DMS153 treated with DMSO at 0.1 percent for 48 hours (cell line): Measurements from ENCODE around the gene BIRC6.
"Not testable (repeated sequence)": the region's sequence is repeated elsewhere in the genome, so short reads cannot be mapped to it uniquely, and the experiment has no call there.

Source experiments
- DNase-seq: peaks from one replicate; lab custom pipeline; 2025; ENCODE audit not compliant: unreplicated experiment; lab: John Stamatoyannopoulos, UW

BIRC6 gene, protein sequence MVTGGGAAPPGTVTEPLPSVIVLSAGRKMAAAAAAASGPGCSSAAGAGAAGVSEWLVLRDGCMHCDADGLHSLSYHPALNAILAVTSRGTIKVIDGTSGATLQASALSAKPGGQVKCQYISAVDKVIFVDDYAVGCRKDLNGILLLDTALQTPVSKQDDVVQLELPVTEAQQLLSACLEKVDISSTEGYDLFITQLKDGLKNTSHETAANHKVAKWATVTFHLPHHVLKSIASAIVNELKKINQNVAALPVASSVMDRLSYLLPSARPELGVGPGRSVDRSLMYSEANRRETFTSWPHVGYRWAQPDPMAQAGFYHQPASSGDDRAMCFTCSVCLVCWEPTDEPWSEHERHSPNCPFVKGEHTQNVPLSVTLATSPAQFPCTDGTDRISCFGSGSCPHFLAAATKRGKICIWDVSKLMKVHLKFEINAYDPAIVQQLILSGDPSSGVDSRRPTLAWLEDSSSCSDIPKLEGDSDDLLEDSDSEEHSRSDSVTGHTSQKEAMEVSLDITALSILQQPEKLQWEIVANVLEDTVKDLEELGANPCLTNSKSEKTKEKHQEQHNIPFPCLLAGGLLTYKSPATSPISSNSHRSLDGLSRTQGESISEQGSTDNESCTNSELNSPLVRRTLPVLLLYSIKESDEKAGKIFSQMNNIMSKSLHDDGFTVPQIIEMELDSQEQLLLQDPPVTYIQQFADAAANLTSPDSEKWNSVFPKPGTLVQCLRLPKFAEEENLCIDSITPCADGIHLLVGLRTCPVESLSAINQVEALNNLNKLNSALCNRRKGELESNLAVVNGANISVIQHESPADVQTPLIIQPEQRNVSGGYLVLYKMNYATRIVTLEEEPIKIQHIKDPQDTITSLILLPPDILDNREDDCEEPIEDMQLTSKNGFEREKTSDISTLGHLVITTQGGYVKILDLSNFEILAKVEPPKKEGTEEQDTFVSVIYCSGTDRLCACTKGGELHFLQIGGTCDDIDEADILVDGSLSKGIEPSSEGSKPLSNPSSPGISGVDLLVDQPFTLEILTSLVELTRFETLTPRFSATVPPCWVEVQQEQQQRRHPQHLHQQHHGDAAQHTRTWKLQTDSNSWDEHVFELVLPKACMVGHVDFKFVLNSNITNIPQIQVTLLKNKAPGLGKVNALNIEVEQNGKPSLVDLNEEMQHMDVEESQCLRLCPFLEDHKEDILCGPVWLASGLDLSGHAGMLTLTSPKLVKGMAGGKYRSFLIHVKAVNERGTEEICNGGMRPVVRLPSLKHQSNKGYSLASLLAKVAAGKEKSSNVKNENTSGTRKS (N-terminal part only)

DNA sequence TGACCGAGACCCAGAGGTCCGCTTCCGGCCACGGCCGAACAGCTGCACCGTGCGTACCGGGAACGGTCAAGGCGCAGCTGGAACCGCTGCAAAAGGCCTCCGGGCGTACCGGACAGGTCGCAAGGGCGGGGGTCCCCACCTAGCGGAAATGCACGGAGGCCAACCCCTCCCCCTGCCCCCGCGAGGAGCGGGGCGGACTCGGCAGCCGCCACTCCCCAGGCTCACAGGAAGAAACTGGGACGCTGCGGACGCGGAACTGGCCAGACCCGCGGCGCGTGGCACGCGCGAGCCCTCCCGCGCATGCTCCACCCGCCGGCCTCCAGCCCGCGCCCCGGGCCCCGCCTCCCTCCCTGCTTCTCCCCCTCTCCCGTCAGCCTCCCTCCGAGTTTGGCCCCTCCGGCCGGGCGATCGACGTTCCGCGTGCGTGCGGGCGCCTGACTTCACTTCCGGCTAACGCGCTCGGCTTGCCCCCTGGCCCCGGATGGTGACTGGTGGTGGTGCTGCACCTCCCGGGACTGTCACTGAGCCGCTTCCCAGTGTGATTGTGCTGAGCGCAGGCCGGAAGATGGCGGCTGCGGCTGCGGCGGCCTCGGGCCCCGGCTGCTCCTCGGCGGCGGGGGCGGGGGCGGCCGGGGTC is at the start of gene BIRC6:
BIRC6 (plus strand) TSS at position 343 of the 637 bp plus-strand sequence; CDS start at position 482, 139 bp downstream.
- peak; percentile 88 for DNase-seq

- no peak for DNase-seq
Observed at GRCh38 chr2:32310577-32310976, 46.2 kb upstream of the BIRC6 start.

- DNase-seq = no peak
Observed at GRCh38 chr2:32314886-32315285, 41.9 kb upstream of the BIRC6 start.

DNA sequence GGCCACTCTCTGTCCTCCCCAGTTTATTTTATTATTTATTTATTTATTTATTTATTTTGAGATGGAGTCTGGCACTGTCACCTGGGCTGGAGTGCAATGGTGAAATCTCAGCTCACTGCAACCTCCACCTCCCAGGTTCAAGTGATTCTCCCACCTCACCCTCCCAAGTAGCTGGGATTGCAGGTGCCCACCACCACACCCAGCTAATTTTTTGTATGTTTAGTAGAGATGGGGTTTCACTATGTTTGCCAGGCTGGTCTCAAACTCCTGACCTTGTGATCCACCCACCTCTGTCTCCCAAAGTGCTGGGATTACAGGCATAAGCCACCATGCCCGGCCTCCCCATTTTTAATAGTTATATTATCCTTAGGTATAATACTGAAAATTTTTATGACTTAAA is 28.1 kb upstream of the BIRC6 start:
- DNase-seq = not testable (repeated sequence)

GRCh38 chr2:32329180-32329980 is 27.4 kb upstream of the BIRC6 start:
- not testable (repeated sequence) for DNase-seq

- DNase-seq = no peak
Observed at GRCh38 chr2:32330136-32330535, 26.7 kb upstream of the BIRC6 start.

GRCh38 chr2:32342801-32343200 is 14.0 kb upstream of the BIRC6 start:
- DNase-seq = no peak

DNA sequence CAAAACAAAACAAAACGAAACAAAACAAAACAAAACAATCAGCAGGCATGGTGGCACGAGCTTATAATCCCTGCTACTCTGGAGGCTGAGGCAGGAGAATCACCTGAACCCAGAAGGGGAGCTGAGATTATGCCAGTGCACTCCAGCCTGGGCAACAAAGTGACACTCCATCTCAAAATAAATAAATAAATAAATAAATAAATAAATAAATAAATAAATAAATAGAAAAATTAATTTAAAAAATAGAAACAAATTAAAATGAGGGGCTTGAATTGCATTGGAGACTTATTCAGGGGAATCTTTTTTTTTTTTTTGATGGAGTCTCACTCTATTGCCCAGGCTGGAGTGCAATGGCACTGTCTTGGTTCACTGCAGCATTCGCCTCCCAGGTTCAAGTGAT is 6.0 kb upstream of the BIRC6 start:
- not testable (repeated sequence) for DNase-seq

DNA sequence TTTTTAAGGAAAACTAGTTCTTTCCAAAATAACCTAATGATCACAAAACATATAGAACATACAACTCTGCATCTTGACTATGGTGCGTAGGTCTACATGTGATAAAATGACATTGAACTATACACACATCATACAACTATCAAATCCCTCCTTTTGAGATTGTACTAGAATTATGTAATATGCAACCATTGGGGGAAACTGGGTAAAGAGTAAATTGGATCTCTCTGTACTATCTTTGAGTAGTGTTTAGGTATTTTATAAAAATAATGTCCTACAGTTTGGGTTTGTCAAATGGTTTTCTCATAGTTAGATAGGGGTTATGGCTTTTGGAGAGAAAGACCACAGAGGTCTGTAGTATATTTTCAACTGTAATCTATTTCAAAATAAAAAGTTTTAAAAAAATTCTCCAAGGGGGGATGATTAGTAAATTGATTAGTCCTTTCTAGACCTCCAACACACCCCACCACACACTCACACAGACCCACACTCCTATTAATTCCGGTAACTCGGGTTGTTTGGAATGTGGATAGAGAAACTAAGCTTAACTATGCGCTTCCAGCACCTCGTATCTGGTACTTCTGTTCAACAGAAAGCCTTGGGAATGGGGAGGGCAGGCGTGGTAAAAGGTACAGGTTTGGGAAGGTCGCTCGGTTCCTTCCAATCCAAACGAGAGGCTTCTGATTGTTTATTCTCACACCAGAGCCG is 695 bp upstream of the BIRC6 start:
- peak; percentile 60 for DNase-seq

DNA sequence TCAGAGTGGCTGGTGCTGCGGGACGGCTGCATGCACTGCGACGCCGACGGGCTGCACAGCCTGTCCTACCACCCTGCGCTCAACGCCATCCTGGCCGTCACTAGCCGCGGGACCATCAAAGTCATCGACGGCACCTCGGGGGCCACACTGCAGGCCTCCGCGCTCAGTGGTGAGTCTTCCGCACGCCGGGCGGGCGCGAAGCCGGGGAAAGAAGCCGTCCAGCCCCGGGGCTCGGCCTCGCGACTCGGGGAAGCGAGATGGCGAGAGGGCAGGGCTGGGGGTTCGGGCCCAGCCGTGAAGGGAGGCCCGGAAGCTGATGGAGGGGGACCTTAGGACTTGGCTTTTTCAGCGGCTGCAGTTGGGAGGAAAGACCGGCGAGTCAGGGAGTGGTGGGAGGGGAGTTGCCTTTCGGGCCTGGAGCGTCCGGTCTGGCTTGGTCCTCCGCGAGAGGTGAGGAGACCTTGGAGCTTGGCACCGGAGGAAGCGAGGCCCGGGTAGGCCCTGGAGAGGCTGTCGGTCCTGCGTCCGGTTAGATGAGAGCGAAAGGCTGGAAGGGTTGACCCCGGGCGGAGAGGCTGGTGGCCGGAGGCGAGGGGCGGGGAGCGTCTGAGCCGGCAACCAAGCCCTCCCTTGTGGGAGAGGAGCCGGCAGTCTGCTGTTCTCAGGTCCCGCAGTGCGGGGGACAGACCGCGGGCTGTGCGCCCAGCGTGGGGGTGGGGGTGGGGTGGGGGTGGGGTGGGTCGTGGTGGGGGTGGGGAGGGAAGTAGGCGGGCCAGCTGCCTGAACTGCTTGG is 691 bp downstream of the BIRC6 start:
- no peak for DNase-seq

DNA sequence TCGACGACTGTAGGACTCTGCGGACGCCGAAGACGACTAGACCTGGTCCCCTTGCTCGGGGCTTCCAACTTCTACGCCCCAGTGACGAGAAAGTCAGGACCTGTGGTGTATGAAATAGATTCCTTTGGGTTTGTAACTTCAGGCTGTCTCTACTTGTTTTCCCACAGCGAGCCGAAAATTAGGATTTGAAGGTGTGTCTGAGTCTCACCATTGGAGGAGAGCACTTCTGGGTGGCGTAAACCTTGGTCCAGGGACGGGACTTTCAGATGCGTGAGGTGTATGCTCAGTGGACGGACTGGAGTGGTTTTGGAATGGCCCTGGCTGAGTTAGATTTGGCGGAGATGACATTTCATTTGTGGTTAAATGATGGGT is 1.3 kb downstream of the BIRC6 start:
- DNase-seq = no peak

GRCh38 chr2:32360416-32360815 is 3.6 kb downstream of the BIRC6 start:
- DNase-seq = no peak

GRCh38 chr2:32362997-32363396 is 6.2 kb downstream of the BIRC6 start:
- DNase-seq = not testable (repeated sequence)

GRCh38 chr2:32363597-32363996 is 6.8 kb downstream of the BIRC6 start:
- DNase-seq = no peak

DNA sequence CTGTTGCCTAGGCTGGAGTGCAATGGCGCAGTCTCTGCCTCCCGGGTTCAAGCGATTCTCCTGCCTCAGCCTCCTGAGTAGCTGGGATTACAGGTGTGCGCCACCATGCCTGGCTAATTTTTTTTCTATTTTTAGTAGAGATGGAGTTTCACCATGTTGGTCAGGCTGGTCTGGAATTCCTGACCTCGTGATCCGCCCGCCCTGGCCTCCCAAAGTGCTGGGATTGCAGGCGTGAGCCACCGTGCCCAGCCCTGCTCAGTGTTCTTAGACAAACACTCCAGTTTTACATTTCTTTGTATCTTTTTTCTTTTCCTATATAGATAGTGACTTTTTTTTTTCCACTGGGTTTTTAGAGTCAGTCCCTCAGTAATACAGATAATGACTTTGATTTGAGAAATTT is 7.5 kb downstream of the BIRC6 start:
- not testable (repeated sequence) for DNase-seq

DNA sequence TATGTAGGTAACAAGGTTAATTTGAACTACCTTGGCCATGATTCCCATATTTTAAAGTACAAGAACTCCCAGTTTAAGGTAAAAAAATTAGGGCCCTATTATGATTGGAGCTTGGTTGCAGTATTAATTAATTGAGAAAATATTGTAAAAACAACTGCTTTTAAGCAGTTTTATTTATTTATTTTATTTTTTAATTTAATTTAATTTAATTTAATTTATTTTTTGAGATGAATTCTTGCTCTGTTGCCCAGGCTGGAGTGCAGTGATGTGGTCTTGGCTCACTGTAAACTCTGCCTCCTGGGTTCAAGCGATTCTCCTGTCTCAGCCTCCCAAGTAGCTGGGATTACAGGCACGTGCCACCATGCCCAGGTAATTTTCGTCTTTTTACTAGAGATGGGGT is 8.9 kb downstream of the BIRC6 start:
- DNase-seq = not testable (repeated sequence)

- no peak for DNase-seq
Observed at GRCh38 chr2:32366595-32366994, 9.8 kb downstream of the BIRC6 start.

- no peak for DNase-seq
Observed at GRCh38 chr2:32369222-32369621, 12.4 kb downstream of the BIRC6 start.
